Dermis microvascular lymphatic vessel endothelial cell (primary cell): ENCODE data around the gene FKBP2. TPM values are rescaled to one million over a fixed set of nuclear protein-coding genes. Genes with fewer than 3 reads are reported as not detected.
A peak's percentile ranks its signal among the peaks of the same experiment; 100 is the strongest.

ENCODE experiments used
- DNase-seq, 2 donors: peaks; one replicate each; pipeline versions ENCODE4 v3.0.0 to v3.0.0-alpha.2; 2010; ENCODE audit warnings: low read depth in 2 of 2
- total RNA-seq: library from RNA; depleted of rRNA; stranded (reverse); fragments of >200 nt; gene quantifications from 2 replicates; pipeline ENCODE4 v1.2.1, GENCODE V29; 2014

FKBP2 gene
- total RNA-seq, 1 donor from 2014 or later = 51.3 TPM

DNA sequence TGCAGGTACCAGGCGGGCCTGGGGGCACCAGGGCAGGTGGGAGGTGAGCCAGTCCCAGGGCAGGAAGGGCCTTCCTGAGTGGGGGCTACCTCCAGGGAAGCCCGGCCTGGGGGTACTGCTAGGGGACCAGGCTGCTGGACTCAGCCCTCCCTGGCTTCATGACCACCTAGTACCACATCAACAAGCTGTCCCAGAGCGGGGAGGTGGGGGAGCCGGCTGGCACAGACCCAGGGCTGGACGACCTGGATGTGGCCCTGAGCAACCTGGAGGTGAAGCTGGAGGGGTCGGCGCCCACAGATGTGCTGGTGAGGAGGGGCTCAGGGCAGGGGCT is 21.6 kb upstream of the FKBP2 start:
- no peak for DNase-seq

DNA sequence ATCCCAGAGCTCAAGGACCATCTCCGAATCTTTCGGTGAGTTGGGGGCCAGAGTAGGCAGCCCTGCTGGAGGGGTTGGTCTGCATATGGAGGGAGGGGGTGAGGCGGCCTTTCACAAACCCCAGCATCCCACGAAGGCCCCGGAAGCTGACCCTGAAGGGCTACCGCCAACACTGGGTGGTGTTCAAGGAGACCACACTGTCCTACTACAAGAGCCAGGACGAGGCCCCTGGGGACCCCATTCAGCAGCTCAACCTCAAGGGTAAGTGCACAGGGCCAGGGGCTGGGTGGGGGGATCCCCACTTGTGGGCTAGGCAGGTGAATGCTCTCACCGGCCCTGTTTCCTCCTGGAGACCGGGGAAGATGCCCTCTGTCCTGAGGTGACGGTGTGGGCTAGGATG is 21.1 kb upstream of the FKBP2 start:
- no peak for DNase-seq

DNA sequence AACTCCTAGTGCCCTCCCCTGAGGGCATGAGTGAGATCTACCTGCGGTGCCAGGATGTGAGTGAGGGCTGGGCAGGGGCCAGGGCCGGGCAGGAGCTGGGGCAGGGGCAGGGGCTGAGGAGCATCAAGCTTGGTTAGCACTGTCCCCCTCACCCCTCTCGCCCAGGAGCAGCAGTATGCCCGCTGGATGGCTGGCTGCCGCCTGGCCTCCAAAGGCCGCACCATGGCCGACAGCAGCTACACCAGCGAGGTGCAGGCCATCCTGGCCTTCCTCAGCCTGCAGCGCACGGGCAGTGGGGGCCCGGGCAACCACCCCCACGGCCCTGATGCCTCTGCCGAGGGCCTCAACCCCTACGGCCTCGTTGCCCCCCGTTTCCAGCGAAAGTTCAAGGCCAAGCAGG is 20.6 kb upstream of the FKBP2 start:
- no peak for DNase-seq

DNA sequence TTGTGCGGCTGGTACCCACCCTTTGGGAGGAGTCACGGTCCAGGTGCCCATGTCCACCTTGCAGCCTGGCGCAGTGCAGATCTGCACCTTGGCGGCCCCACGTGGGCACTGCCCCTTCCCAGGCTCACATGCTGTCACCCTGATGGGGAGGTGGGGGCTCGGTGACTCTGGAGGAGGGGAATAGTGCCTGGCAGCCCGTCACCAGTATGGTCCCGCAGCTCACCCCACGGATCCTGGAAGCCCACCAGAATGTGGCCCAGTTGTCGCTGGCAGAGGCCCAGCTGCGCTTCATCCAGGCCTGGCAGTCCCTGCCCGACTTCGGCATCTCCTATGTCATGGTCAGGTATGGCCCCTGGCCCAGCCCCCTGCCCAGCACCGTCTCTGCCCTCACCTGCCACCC is 20.1 kb upstream of the FKBP2 start:
- DNase-seq = no peak

DNA sequence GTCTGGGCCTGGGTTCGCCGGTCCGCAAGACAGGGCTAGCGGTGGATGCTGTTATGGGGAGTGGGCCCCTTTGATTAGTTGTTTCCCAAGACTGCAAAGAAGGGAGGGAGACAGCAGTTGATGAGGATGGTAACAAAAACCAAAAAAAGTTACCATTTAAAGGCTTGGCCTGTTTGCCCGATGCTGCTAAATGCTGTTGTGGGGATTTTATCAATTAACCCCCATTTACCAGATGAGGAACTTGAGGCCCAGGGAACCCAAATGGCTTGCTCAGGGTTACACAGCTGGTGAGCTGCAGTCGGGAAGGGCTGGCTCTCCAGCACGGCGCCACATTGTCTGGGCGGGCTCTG is 18.3 kb upstream of the FKBP2 start:
- no peak for DNase-seq

DNA sequence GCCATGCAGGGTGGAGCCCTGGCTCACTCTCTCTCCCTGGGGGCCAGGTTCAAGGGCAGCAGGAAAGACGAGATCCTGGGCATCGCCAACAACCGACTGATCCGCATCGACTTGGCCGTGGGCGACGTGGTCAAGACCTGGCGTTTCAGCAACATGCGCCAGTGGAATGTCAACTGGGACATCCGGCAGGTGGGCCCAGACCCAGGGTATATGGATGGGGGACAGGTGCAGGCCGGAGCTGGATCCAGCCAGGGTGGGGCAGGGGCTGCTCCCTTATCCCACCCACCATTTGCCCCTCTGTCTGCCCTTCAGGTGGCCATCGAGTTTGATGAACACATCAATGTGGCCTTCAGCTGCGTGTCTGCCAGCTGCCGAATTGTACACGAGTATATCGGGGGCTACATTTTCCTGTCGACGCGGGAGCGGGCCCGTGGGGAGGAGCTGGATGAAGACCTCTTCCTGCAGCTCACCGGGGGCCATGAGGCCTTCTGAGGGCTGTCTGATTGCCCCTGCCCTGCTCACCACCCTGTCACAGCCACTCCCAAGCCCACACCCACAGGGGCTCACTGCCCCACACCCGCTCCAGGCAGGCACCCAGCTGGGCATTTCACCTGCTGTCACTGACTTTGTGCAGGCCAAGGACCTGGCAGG is 17.8 kb upstream of the FKBP2 start:
- no peak for DNase-seq

DNA sequence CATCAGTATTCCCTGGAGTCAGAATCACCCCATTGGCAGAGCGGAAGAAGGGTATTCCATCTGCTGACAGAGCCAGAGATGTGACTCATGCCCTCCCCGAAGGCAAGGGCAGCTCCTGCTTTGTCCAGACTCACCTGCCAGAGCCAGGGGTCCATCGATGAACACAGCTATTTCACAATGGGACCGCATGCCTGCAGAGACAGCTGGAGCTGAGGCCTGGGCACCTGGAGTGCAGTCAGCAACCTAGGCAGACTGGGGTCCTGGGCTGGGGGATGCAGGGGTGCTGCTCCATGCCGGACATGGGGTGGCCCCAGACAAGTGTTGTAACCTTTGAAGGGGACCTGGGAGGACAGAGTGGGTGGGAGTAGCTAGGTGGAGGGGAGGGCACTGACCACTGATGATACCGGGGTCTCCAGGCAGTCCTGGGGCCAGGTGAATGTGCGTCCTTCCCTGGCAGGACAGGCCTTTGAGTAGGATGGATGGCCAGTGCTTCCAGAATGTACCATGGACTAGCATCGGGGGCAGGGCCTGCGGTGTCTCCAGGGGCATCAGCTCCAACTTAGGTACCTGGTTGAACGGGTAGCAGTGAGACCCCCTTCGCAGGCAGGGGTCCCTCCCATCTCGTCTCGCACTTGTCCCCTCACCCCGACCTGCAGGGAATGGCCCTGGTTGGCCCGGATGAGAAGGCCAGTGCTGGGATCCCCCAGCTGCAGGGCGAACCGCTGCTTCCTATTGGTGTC is 16.6 kb upstream of the FKBP2 start:
- no peak for DNase-seq

DNA sequence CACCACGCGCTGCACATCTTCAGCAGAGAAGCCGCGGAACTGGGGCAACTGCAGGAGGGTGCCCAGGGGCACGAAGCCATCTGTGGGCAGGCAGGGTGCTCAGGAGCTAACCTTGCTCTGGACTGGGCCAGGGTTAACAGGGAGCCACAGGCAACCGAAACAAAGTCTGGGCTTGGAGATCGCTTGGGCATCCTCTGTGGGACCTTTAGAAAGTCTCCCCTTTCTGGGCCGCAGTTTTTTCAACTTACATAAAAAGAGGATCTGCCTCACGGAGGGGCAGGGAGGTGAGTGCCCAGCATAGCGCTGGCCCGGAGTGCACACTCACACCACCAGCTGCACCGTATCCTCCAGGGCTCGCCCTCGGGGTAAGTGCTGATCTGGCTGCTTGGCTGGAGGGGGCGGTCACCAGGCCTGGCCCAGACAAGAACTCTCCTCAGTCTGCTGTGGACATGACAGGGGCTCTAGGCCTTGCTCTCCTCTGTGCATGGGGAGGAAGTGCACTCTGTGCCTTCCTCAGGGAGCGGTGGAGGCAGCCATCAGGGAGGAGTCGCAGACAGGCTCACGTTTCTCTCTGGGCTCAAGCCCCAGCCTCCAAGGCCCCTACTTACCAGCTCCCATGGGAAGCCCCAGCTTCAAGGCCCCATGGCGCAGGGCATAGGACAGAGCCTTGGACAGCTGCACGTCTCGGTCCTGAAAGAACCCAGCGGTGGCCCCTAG is 15.8 kb upstream of the FKBP2 start:
- DNase-seq = no peak

DNA sequence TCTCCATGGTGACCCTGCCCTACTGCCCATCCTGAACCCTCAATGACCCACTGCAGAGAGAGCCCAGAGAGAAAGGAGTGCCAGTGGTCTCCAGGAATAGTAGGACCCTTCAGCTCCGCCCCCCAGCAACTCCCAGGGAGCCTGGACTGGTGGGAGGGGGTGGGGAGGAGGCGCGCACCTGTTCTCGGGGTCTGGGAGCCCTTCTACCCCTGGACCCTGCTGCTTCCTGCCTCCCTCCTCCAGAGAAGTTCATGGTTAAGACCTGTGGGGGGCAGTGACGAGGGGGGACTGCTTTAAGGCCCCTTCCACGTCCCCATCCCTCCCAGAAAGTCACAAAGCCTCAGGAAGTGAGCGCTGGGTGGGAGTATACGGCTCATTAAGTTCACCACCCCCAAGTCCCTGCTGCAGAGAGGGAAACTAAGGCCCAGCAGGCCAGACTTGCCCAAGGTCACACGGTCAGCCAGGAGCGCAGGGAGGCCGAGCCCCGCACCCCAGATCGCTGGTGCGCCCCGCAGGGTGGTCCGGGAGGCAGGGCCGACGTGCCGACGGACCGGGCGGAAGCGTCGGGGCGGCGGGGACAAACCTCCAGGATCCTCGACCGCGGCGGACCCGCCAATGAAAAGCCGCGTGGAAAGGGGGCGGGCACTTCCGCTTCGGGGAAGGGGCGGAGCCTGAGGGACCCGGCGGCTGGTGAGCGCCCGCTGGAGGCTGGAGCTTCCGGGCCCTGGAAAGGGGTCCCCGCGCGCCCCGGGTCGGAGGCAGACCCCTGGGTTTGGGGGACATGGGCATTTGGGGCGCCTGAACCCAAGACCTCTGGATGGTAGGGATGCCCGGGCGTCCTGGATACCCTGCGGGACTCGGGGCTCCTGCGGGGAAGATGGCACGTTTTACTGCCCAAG is 15.0 kb upstream of the FKBP2 start, which contains the start of the genes NUDT22 and TRPT1:
NUDT22 (plus strand) TSS at position 667 of the 899 bp plus-strand sequence. CDS start 379 bp downstream, outside the sequence.
TRPT1 (minus strand) TSS at position 579 of the 899 bp plus-strand sequence; CDS start at position 253, 326 bp downstream.
- DNase-seq = peak in 1 of 2 donors; percentile 83

DNA sequence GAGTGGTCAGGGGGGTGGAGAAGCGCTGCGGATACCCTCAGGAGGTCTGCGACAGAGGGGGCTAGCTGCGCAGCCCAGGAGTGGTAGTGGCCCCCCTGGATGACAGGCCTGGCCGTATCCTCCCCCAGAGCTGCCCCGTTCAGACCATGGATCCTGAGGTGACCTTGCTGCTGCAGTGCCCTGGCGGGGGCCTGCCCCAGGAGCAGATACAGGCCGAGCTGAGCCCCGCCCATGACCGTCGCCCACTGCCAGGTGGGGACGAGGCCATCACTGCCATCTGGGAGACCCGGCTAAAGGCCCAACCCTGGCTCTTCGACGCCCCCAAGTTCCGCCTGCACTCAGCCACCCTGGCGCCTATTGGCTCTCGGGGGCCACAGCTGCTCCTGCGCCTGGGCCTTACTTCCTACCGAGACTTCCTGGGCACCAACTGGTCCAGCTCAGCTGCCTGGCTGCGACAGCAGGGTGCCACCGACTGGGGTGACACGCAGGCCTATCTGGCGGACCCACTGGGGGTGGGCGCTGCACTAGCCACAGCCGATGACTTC is 14.3 kb upstream of the FKBP2 start:
- DNase-seq = no peak

DNA sequence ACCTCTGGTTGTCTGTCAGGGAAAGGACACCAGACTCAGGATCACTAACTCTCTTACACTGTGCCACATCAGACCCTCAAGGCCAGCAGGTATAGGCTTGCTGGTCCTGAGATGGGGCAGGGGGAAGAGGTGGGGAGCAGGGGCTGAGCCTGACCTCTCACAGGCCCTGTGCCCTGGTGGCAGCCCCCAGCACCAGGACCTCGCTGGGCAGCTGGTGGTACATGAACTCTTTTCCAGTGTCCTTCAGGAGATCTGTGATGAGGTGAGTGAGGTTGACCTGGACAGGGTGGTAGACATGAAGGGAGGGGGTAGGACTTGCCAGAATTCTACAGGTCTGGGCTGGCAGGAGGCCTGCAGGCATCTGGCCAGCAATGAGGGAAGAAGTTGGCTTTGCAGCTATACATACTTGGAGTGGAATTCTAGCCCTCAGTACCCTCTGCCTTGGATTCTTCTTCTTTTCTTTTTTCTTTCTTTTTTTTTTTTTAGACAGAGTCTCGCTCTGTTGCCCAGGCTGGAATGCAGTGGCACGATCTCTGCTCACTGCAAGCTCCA is 13.4 kb upstream of the FKBP2 start:
- no peak for DNase-seq

DNA sequence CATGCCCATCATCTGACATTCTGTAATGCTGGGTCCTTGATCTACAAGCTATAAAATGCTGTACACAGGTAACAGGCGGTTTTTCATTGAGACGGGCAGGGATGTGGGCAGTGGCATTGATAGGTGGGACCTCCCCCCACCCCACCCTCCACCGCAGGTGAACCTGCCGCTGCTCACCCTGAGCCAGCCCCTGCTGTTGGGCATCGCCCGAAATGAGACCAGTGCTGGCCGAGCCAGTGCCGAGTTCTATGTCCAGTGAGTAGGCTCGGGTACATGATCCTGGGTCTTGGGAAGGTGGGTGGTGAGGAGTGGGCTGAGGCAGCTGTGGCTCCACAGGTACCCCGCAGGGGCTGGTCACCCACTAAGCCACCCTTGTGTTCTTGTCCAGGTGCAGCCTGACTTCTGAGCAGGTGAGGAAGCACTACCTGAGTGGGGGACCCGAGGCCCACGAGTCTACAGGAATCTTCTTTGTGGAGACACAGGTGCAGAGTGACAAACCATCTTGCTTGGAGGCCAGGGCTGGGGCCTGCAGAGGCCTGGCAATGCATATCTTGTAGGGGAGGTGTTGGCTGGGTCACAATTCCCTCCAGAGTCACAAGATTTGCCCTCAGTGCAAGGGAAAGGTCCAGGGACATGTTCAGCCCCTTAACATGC is 11.7 kb upstream of the FKBP2 start:
- no peak for DNase-seq

DNA sequence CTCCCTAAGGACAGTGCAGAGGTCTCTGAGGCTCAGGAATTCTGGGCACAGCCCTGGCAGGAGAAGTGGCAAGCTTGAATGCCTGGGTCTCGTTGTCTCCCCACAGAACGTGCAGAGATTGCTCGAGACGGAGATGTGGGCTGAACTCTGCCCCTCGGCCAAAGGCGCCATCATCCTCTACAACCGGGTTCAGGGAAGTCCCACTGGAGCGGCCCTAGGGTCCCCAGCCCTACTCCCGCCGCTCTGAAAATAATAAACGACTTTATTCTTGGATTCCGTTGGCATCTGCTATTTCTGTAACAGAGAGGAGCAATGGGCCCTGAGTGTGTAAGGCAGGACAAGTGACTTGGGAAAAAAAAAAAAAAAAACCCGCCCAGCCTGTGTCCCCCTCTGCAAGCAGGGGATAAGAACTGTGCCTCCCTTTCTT is 11.1 kb upstream of the FKBP2 start:
- DNase-seq = no peak

DNA sequence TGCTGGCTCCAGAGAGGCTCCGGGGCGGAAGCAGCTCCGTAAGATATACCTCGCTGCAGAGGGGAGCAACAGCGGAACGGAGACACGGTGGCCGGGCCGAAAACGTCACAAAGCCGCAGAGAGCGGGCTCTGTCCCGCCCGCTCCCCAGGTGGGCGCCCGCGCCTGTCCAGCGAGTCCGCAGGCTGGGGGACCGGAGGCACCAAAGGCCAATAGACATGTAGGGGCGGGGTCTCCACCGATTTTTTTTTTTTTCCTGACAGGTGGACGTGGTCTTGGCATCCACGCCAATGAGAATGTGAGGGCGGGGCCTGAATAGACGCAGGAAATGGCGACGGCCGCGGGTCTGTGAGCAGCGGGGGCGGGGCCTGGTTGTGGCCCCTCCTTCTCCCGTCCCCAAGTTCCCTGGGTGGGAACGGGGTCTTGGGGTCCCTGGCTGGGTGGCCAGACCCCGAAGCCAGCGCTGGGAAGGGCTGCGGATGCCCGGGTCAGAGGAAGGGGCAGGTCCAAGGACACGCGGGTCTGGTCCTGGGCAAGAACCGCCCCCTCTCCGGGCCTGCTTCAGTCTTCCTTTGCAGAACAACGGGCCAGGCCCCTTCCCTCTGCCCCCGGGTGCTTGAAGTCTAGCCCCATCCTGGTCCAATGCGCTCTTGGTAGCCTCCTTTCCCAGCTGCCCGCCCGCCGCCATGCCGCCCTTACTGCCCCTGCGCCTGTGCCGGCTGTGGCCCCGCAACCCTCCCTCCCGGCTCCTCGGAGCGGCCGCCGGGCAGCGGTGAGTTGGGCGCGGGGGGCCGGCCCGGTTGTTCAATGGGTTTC is 10.5 kb upstream of the FKBP2 start, which contains the start of gene DNAJC4:
DNAJC4 (plus strand) TSS at position 378 of the 814 bp plus-strand sequence; CDS start at position 685, 307 bp downstream.
- peak; percentile 85 to 96 for DNase-seq

DNA sequence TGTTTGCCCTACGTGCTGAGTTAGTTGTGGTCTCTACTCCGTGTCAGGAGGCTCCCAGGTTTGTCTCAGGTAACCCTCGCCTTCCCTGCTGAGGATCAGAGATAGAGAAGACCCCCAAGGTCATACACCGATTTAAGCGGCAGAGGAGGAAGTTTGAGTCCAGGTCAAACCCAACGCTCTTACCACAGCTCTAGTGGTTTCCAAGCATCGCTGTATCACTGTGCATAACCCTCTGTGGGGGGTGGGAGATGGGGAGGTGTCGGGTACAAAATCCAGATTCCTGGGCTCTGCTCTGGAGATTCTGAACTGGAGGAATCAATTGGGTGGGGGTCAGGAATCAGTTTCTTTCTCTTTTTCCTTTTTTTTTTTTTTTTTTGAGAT is 9.9 kb upstream of the FKBP2 start:
- no peak for DNase-seq

DNA sequence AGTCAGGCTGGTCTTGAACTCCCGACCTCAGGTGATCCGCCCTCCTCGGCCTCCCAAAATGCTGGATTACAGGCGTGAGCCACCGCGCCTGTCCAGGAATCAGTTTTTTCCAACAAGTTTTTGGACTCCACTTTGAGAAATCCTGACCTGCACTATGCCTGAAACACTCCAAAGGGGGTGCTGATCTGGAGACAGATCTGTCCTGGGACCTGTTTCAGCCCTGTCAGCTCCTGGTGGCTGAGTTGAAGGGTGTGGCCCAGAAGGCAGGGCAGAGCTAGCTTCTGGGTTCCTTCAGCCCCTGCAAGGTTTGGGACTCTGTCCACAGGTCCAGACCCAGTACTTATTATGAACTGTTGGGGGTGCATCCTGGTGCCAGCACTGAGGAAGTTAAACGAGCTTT is 9.3 kb upstream of the FKBP2 start:
- no peak for DNase-seq

DNA sequence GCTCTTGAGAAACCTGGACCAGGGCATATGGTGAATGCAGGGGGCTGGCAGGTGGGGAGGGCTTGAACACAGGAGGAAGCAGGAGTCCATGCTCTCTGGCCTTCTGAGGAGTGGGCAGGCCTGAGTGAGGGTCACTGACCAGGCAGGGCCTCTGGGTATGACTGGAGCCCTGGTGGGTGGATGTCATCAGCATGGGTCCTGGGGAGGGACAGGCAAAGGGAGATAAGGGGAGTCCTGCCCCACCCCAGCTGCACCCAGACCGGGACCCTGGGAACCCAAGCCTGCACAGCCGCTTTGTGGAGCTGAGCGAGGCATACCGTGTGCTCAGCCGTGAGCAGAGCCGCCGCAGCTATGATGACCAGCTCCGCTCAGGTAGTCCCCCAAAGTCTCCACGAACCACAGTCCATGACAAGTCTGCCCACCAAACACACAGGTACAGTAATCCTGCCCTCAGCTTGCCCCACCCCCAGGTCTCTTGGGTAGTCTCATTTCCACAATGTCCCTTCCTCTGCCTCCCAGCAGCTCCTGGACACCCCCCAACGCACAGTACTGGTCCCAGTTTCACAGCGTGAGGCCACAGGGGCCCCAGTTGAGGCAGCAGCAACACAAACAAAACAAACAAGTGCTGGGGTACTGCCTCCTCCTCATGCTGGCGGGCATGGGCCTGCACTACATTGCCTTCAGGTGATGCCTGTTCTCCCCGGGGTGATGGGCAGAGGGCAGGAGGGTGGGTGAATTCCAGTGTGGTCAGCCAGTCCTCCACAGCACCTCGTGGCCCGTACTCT is 8.5 kb upstream of the FKBP2 start:
- DNase-seq = no peak

DNA sequence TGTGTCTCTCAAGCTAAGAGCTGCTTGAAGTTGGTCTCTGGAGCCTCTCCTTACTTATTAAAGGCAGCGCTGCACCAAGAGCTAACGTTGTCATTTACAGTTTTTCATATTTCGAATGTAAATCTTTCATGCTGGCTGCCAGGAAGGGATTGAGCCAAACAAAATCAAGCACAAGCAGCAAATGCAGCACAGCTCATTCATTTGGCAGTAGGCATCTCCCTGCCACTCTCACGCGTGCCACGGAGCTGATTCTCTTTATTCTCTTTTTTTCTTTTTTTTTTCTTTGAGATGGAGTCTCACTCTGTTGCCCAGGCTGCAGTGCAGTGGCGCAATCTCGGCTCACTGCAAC is 8.0 kb upstream of the FKBP2 start:
- DNase-seq = no peak
